ENCODE results near the gene ATRIP.

DNA sequence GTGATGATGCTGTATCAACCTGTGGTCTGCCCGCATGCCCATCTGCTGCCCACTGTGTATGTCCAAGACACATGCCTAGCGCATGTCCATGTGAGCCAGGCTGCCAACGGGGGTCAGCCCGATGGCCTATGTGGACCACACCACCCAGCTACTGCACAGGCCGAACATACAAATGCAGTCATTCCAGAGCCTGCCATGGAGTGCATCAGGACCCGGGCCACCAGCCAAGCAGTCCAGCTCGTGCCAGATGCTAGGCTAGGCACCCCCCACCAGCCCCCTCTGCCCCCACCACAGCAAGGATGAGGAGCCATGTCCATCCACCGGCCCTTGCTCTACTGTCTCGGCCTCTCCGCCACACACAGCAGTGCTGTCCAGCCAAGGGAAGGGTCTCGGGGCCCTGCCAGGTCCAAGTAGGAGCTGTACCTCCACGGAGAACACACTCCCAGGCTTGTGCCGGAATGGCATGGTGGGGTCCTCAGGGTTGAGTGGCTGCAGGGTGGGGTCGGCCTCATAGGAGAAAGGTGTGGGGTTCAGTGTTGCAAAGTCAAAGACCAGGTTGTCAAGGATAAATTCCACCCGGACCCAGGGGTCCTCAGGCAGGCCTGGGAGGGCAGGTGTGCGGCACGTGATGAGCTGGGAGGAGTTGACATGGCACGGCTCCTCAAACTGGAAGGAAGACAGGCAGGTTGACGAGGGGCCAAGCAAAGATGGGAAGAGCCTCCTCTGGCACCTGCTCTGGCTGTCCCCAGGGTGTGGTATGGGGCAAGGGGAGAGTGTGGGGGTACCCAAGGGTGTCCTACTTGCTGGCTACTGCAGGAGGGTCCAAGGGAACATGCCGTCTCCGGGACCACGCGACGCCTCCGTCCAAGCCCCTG, 31.9 kb upstream of the ATRIP start:
- TF ChIP-seq MAX (IDR thresholded peaks at IDR 0.05; ENCODE audit: low read depth, low read length) = no peak
- TF ChIP-seq CTCF (IDR thresholded peaks at IDR 0.05; ENCODE audit: low read depth, low read length) = no peak
- no peak for TF ChIP-seq MYC (IDR thresholded peaks at IDR 0.05; ENCODE audit: low read depth, low read length)
- TF ChIP-seq POLR2A (IDR thresholded peaks at IDR 0.05; ENCODE audit: extremely low read depth, insufficient read length) = no peak

All from NB4 (cell line).